ENCODE results near the gene CMIP. TPM values are rescaled to one million over a fixed set of nuclear protein-coding genes. Genes with fewer than 3 reads are reported as not detected.

Gene CMIP
- polyA plus RNA-seq, 1 of the 3 experiments (the other 2 are of a cell fraction), result 5.4 TPM

DNA sequence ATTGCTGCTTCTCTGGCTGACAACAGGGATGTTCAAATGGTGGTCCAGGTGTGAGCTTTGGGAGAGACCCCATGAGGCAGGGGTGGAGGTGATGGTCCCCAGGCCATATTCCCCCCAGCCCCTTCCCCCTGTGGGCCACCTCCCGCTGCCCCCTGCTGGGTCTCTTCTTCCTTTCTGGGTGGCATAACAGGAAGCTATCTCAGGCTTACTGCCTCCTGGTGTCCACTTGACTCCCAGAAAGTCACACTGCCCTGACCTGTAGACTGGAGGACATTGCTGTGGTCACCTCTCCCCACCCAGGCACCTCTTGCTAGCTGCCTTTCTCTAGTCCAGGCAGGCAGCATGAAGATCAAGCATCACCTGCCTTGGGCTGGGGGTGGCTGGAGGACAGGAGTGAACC, 288.1 kb downstream of the CMIP start:
- Histone ChIP-seq H3K4me2 (no peak overlapping the region), H4K20me1 (ENCODE audit: insufficient read depth) (no peaks in the 10 kb centered on the region), H3K4me1 (ENCODE audit: control insufficient read depth in 1 of 2, insufficient read depth in 2 of 2, low read depth in 1 of 2, low read length in 1 of 2) (peaks cover 0 to 10% of the 10 kb centered on the region in 2 experiments; a peak in 2 of 4 replicates), H3K9me3 (no peaks in the 10 kb centered on the region), H3K9ac (no peak overlapping the region), H3K27ac (ENCODE audit: low read depth in 2 of 2, low read length in 1 of 2) (no peak overlapping the region), H2AFZ (ENCODE audit: low read depth) (no peak overlapping the region), H3K4me3 (ENCODE audit: low read depth in 2 of 2, low read length in 1 of 2) (no peak overlapping the region), H3K9me2 (no peaks in the 10 kb centered on the region), H3K27me3 (ENCODE audit: insufficient read depth) (no peaks in the 10 kb centered on the region), H3F3A (replicated peaks; ENCODE audit: insufficient read depth) (no peaks in the 10 kb centered on the region), H3K79me2 (ENCODE audit: insufficient read depth) (no peaks in the 10 kb centered on the region), H3K36me3 (replicated peaks in 1 of 2; ENCODE audit: control insufficient read depth in 1 of 2, insufficient read depth in 2 of 2, low read length in 1 of 2) (no peaks in the 10 kb centered on the region)
- POLR2A ChIA-PET, result no interaction called here
- CTCF ChIA-PET, result interaction anchor here (1.4 kb wide), 1 partner anchor 367 kb away, joined by 3 read pairs; no protein-coding TSS in a partner anchor
- 100% methylated on average over 1 of the region's 1 CpG for WGBS (ENCODE audit: low lambda C conversion rate)
- TF ChIP-seq RFX5 (IDR thresholded peaks at IDR 0.05; ENCODE audit: low read length), result no peak
- TF ChIP-seq, protein P1, sequence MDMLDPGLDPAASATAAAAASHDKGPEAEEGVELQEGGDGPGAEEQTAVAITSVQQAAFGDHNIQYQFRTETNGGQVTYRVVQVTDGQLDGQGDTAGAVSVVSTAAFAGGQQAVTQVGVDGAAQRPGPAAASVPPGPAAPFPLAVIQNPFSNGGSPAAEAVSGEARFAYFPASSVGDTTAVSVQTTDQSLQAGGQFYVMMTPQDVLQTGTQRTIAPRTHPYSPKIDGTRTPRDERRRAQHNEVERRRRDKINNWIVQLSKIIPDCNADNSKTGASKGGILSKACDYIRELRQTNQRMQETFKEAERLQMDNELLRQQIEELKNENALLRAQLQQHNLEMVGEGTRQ (IDR thresholded peaks at IDR 0.05; ENCODE audit: borderline replicate concordance, low read depth, low read length), result no peak
- no peak for TF ChIP-seq MXI1 (IDR thresholded peaks at IDR 0.05; ENCODE audit: low read depth, low read length)
- TF ChIP-seq FOXM1 (IDR thresholded peaks at IDR 0.05; ENCODE audit: low read depth), result no peak
- TF ChIP-seq, protein P2, sequence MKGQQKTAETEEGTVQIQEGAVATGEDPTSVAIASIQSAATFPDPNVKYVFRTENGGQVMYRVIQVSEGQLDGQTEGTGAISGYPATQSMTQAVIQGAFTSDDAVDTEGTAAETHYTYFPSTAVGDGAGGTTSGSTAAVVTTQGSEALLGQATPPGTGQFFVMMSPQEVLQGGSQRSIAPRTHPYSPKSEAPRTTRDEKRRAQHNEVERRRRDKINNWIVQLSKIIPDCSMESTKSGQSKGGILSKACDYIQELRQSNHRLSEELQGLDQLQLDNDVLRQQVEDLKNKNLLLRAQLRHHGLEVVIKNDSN (IDR thresholded peaks at IDR 0.05; ENCODE audit: borderline replicate concordance, low read depth), result no peak
- no peak for TF ChIP-seq EP300 (IDR thresholded peaks at IDR 0.05; ENCODE audit: borderline replicate concordance in 1 of 2, low read depth in 1 of 2, low read length in 1 of 2)
- TF ChIP-seq JUND (IDR thresholded peaks at IDR 0.05), result no peak
- TF ChIP-seq POLR2AphosphoS5 (IDR thresholded peaks at IDR 0.05; ENCODE audit: low read depth, low read length), result no peak
- TF ChIP-seq EZH2phosphoT487 (IDR thresholded peaks at IDR 0.05; ENCODE audit: borderline replicate concordance, low read depth), result no peak
- no peak for TF ChIP-seq RAD21 (IDR thresholded peaks at IDR 0.05; ENCODE audit: low read length)
- TF ChIP-seq GABPA (IDR thresholded peaks at IDR 0.05; ENCODE audit: low read depth), result no peak
- TF ChIP-seq, protein P3, sequence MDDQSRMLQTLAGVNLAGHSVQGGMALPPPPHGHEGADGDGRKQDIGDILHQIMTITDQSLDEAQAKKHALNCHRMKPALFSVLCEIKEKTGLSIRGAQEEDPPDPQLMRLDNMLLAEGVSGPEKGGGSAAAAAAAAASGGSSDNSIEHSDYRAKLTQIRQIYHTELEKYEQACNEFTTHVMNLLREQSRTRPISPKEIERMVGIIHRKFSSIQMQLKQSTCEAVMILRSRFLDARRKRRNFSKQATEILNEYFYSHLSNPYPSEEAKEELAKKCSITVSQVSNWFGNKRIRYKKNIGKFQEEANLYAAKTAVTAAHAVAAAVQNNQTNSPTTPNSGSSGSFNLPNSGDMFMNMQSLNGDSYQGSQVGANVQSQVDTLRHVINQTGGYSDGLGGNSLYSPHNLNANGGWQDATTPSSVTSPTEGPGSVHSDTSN (IDR thresholded peaks at IDR 0.05), result no peak
- DNase-seq, result no peak

DNA sequence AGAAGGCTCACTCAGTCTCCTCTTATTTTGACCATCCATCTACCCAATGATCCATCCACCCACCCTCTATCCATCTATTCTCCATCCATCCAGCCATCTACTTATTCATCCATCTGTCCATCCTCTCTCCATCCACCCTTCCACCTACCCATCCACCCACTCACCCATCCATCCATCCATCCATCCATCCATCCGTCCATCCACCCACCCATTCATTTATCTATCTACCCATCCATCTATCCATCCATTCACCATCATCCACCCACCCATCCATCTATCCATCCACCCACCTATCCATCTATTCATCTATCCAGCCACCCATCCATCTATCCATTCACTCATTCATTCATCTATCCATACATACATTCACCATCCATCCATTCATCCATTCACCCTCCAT, 288.7 kb downstream of the CMIP start:
- ChIA-PET CTCF (interaction anchor here (1.2 to 2.7 kb wide), 2 partner anchors 10 to 329 kb away, joined by 6 to 7 read pairs; no protein-coding TSS in a partner anchor), POLR2A (no interaction called here)
- Histone ChIP-seq H3K4me1 (ENCODE audit: control insufficient read depth in 1 of 2, insufficient read depth in 2 of 2, low read depth in 1 of 2, low read length in 1 of 2) (peaks cover 0 to 13% of the 10 kb centered on the region in 2 experiments; a peak in 2 of 4 replicates), H3K9me2 (no peaks in the 10 kb centered on the region), H3F3A (replicated peaks; ENCODE audit: insufficient read depth) (no peaks in the 10 kb centered on the region), H2AFZ (ENCODE audit: low read depth) (no peak overlapping the region), H3K4me2 (no peak overlapping the region), H3K36me3 (replicated peaks in 1 of 2; ENCODE audit: control insufficient read depth in 1 of 2, insufficient read depth in 2 of 2, low read length in 1 of 2) (no peaks in the 10 kb centered on the region), H3K9me3 (no peaks in the 10 kb centered on the region), H3K79me2 (ENCODE audit: insufficient read depth) (no peaks in the 10 kb centered on the region), H3K4me3 (ENCODE audit: low read depth in 2 of 2, low read length in 1 of 2) (no peak overlapping the region), H3K27ac (ENCODE audit: low read depth in 2 of 2, low read length in 1 of 2) (no peak overlapping the region), H4K20me1 (ENCODE audit: insufficient read depth) (no peaks in the 10 kb centered on the region), H3K27me3 (ENCODE audit: insufficient read depth) (no peaks in the 10 kb centered on the region), H3K9ac (no peak overlapping the region)
- WGBS (ENCODE audit: low lambda C conversion rate), result 44% methylated on average over 1 of the region's 1 CpG
- no peak for DNase-seq
- TF ChIP-seq, protein P3 (IDR thresholded peaks at IDR 0.05), result no peak

Measured in SK-N-SH (cell line).